SJSA1 (cell line): ENCODE measurements around the gene TUBB3. TPM values are rescaled to one million over a fixed set of nuclear protein-coding genes. Genes with fewer than 3 reads are reported as not detected.

Experiments
- DNase-seq, 2 experiments: peaks; one replicate each; pipeline ENCODE4 v3.0.0-alpha.2; 2015 to 2020; ENCODE audit warnings: low spot score in 2 of 2, low read depth in 1 of 2
- H3K27ac ChIP-seq: fragments of 250-450 bp; sonication (Bioruptor Pico); 2 replicates; pipeline ENCODE4 v1.5.1; 2020; ENCODE audit warnings: mild to moderate bottlenecking, moderate library complexity
- H3K27me3 ChIP-seq: fragments of 250-450 bp; sonication (Bioruptor Pico); replicated peaks from 2 replicates; pipeline ENCODE4 v1.5.1; 2020; ENCODE audit warnings: mild to moderate bottlenecking, moderate library complexity
- H3K36me3 ChIP-seq: fragments of 250-450 bp; sonication (Bioruptor Pico); 2 replicates; pipeline ENCODE4 v1.5.1; 2020; ENCODE audit warnings: mild to moderate bottlenecking
- H3K4me1 ChIP-seq: fragments of 250-450 bp; sonication (Bioruptor Pico); replicated peaks from 2 replicates; pipeline ENCODE4 v1.6.1; 2021; ENCODE audit warnings: mild to moderate bottlenecking
- H3K4me3 ChIP-seq: fragments of 250-450 bp; sonication (Bioruptor Pico); 2 replicates; pipeline ENCODE4 v1.5.1; 2020; ENCODE audit warnings: mild to moderate bottlenecking
- H3K9me3 ChIP-seq: fragments of 250-450 bp; sonication (Bioruptor Pico); replicated peaks from 2 replicates; pipeline ENCODE4 v1.5.1; 2020; ENCODE audit warnings: mild to moderate bottlenecking
- total RNA-seq: library from RNA; depleted of rRNA; stranded (reverse); fragments of >200 nt; shearing (Covaris generic); gene quantifications from 2 replicates; pipeline ENCODE4 v1.2.3, GENCODE V29; 2014; rRNA removed

TUBB3 gene
- total RNA-seq, 1 experiment from 2014 or later: 104 TPM

- DNase-seq: no peak
- Histone ChIP-seq H3K9me3 (no peaks in the 10 kb centered on the region), H3K36me3 (peaks cover 84% of the 10 kb centered on the region)
Observed at GRCh38 chr16:89982318-89982717, 59.2 kb downstream of the TUBB3 start.

GRCh38 chr16:89983536-89983935, 60.4 kb downstream of the TUBB3 start:
- no peak for DNase-seq

More at GRCh38 chr16:89982318-89982717, 59.2 kb downstream of the TUBB3 start:
- Histone ChIP-seq H3K4me1 (no peaks in the 10 kb centered on the region), H3K4me3 (no peak overlapping the region), H3K27me3 (no peaks in the 10 kb centered on the region), H3K27ac (no peak overlapping the region)

GRCh38 chr16:89984216-89984615, 61.1 kb downstream of the TUBB3 start:
- H3K4me3 ChIP-seq: no peak overlapping the region
- no peak for DNase-seq
- no peak overlapping the region for H3K27ac ChIP-seq
- H3K4me1 ChIP-seq: no peaks in the 10 kb centered on the region
- no peaks in the 10 kb centered on the region for H3K9me3 ChIP-seq
- H3K27me3 ChIP-seq: no peaks in the 10 kb centered on the region
- peaks cover 85% of the 10 kb centered on the region for H3K36me3 ChIP-seq

More at GRCh38 chr16:89983536-89983935, 60.4 kb downstream of the TUBB3 start:
- Histone ChIP-seq H3K4me3 (no peak overlapping the region), H3K9me3 (no peaks in the 10 kb centered on the region), H3K36me3 (peaks cover 82% of the 10 kb centered on the region), H3K27ac (no peak overlapping the region), H3K4me1 (no peaks in the 10 kb centered on the region), H3K27me3 (no peaks in the 10 kb centered on the region)

- Histone ChIP-seq H3K27me3 (no peaks in the 10 kb centered on the region), H3K4me1 (no peaks in the 10 kb centered on the region), H3K9me3 (no peaks in the 10 kb centered on the region), H3K4me3 (no peak overlapping the region), H3K27ac (no peak overlapping the region), H3K36me3 (peaks cover 78% of the 10 kb centered on the region)
- DNase-seq: no peak
Observed at GRCh38 chr16:89985219-89985618, 62.1 kb downstream of the TUBB3 start.

Other genes with a start within 250 kb of the TUBB3 start
- 26.8 and 29.5 TPM in 2 replicates for gene CDK10, start 236.7 kb upstream of the TUBB3 start, total RNA-seq
- gene SPATA2L, start 221.6 kb upstream of the TUBB3 start, total RNA-seq: 12.1 and 18.4 TPM in 2 replicates
- gene VPS9D1, start 202.4 kb upstream of the TUBB3 start, total RNA-seq: 4.5 and 8.1 TPM in 2 replicates
- 7.8 and 16.4 TPM in 2 replicates for gene ZNF276, start 201.8 kb upstream of the TUBB3 start, total RNA-seq
- 16.0 and 27.8 TPM in 2 replicates for gene FANCA, start 106.7 kb upstream of the TUBB3 start, total RNA-seq
- gene SPIRE2, start 94.9 kb upstream of the TUBB3 start, total RNA-seq: 2.3 and 2.7 TPM in 2 replicates
- 122 and 128 TPM in 2 replicates for gene TCF25, start 49.8 kb upstream of the TUBB3 start, total RNA-seq
- gene MC1R, start 4.5 kb upstream of the TUBB3 start, total RNA-seq: 5.4 and 9.2 TPM in 2 replicates
- gene DEF8, start 25.4 kb downstream of the TUBB3 start, total RNA-seq: 122 and 135 TPM in 2 replicates
- gene DBNDD1, start 96.1 kb downstream of the TUBB3 start, total RNA-seq: 1.3 TPM in 1 of 2 replicates, not detected in the other
- not detected in 2 replicates for gene PRDM7, start 154.0 kb downstream of the TUBB3 start, total RNA-seq